Mammary epithelial cell (primary cell): ENCODE data around the gene DSCAML1.

Source experiments
- EZH2 ChIP-seq: IDR thresholded peaks from 2 replicates; pipeline ENCODE4 v1.6.1; 2012; ENCODE audit warnings: low read length, inconsistent platforms, borderline replicate concordance
- TF ChIP-seq, protein P1 (sequence below), 2 donors: IDR thresholded peaks in 1 of 2; conservative IDR thresholded peaks in 1 of 2; 2 replicates each; pipeline ENCODE4 v1.5.1; 2011 to 2012; ENCODE audit warnings: inconsistent platforms in 2 of 2, low read length in 2 of 2, mild to moderate bottlenecking in 2 of 2, control low read depth in 1 of 2, low read depth in 1 of 2; ENCODE audit not compliant: insufficient read depth in 1 of 2; ENCODE audit errors: extremely low read depth in 1 of 2

DNA sequence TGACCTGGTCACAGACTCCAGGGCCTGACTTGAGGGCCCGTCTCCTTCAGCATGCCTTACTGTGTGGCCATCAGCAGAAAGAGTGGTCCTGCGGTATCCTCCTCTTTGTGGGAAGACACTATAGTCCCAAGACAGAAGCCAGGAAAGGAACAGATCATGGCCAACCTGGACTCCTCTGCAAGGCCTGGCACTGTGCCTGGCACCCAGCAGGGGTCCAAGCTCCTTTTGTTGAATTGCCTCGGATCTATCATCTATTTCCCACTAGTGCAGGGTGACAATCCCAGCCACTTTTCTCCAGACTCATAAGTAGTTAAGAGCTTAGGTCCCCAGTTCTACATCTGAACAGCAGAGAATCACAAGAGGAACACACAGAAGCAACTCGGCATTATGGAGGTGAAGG is 27.0 kb downstream of the DSCAML1 start:
- TF ChIP-seq, protein P1, sequence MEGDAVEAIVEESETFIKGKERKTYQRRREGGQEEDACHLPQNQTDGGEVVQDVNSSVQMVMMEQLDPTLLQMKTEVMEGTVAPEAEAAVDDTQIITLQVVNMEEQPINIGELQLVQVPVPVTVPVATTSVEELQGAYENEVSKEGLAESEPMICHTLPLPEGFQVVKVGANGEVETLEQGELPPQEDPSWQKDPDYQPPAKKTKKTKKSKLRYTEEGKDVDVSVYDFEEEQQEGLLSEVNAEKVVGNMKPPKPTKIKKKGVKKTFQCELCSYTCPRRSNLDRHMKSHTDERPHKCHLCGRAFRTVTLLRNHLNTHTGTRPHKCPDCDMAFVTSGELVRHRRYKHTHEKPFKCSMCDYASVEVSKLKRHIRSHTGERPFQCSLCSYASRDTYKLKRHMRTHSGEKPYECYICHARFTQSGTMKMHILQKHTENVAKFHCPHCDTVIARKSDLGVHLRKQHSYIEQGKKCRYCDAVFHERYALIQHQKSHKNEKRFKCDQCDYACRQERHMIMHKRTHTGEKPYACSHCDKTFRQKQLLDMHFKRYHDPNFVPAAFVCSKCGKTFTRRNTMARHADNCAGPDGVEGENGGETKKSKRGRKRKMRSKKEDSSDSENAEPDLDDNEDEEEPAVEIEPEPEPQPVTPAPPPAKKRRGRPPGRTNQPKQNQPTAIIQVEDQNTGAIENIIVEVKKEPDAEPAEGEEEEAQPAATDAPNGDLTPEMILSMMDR (conservative IDR thresholded peaks at IDR 0.05 in 1 of 2, IDR thresholded peaks at IDR 0.05 in 1 of 2; ENCODE audit: extremely low read depth in 1 of 2, insufficient read depth in 1 of 2, low read depth in 1 of 2, low read length in 2 of 2) = no peak
- no peak for TF ChIP-seq EZH2
